Adrenal gland (tissue), 12 donors: ENCODE results near the gene GNB1L. TPM values are rescaled to one million over a fixed set of nuclear protein-coding genes. Genes with fewer than 3 reads are reported as not detected.

Source experiments
- DNase-seq, 7 donors: peaks; one replicate each; pipeline ENCODE4 v3.0.0-alpha.2; 2019 to 2020
- H3K27ac ChIP-seq, 5 donors: fragments of 200-600 bp; sonication (generic) in 4 of 5; 1 replicate in 3 of 5; 2 replicates in 2 of 5; pipeline versions ENCODE4 v1.5.1 to v1.8.0; 2016 to 2020; ENCODE audit warnings: mild to moderate bottlenecking in 1 of 5
- H3K27me3 ChIP-seq: fragments of 200-600 bp; 2 replicates; pipeline ENCODE4 v1.8.0; 2021
- H3K36me3 ChIP-seq, 2 donors: fragments of 200-600 bp; replicated peaks in 1 of 2; 1 replicate in 1 of 2; 2 replicates in 1 of 2; pipeline versions ENCODE4 v1.5.1 to v1.8.0; 2018 to 2022
- H3K4me1 ChIP-seq, 2 donors: fragments of 200-600 bp; replicated peaks in 1 of 2; 1 replicate in 1 of 2; 2 replicates in 1 of 2; pipeline versions ENCODE4 v1.5.1 to v1.8.0; 2018 to 2021
- H3K4me3 ChIP-seq, 4 donors: fragments of 200-600 bp; sonication (generic) in 3 of 4; one replicate each; pipeline ENCODE4 v1.5.1; 2016 to 2018
- H3K9me3 ChIP-seq, 3 donors: fragments of 200-600 bp; sonication (generic) in 1 of 3; replicated peaks in 1 of 3; 1 replicate in 2 of 3; 2 replicates in 1 of 3; pipeline versions ENCODE4 v1.5.1 to v1.8.0; 2016 to 2021
- CTCF ChIP-seq, 6 experiments: fragments of 450-650 bp in 4 of 6; fragments of 200-600 bp in 2 of 6; sonication (generic) in 1 of 6; IDR thresholded peaks; 1 replicate in 5 of 6; 2 replicates in 1 of 6; pipeline versions ENCODE4 v1.5.1 to v1.8.0; 2016 to 2021; ENCODE audit warnings: antibody characterized with exemption in 6 of 6, mild to moderate bottlenecking in 2 of 6, moderate library complexity in 1 of 6
- POLR2A ChIP-seq, 2 donors: fragments of 450-650 bp; IDR thresholded peaks; one replicate each; pipeline ENCODE4 v1.6.1; 2017; ENCODE audit warnings: antibody characterized with exemption in 2 of 2, mild to moderate bottlenecking in 2 of 2, moderate library complexity in 1 of 2
- WGBS, 4 donors: extraction: QIAGEN DNeasy Blood & Tissue Kit in 2 of 4; methylation state at CpG; one replicate each; pipeline versions ENCODE4 v1.1.5 to v1.1.7; 2013 to 2017; 5-methylcytosine and 5-hydroxymethylcytosine counted together
- intact Hi-C, 2 donors: fragments of 100-400 bp; cut with DNase I; formaldehyde crosslinking; loops; one replicate each; pipeline versions ENCODE4 v1.14.1 to v1.15.0; 2022 to 2023
- polyA plus RNA-seq, 3 donors: library from polyadenylated mRNA; stranded (reverse); fragments of 200-250 nt in 2 of 3; fragments of 350-450 nt in 1 of 3; fragmentation: Illumina TruSeq in 1 of 3; extraction: RNeasy Lipid Tissue Mini Kit (QIAGEN cat#74804) in 1 of 3; gene quantifications; one replicate each; pipeline ENCODE4 v1.2.3, GENCODE V29; 2013 to 2014
- total RNA-seq, 9 donors: library from RNA; depleted of rRNA in 4 of 9; stranded (reverse); fragments of >200 nt in 4 of 9; fragments of 120-200 nt in 1 of 9; fragmentation: NEBNext Ultra II Directional in 1 of 9; extraction: Animal tissue kit (Norgen Biotek cat#: 25700) in 1 of 9; gene quantifications; one replicate each; pipeline versions ENCODE4 v1.1.0 to v1.2.4, GENCODE V29; 2013 to 2023
- donor health status: healthy with polysubstance abuse.
- donor health status: Bipolar disorder and iron deficiency.
- donor health status: DM: yes; HTN: yes; CAD: no.
- donor health status: DM: no; HTN: no; CAD: no.
- donor health status: DM: no; HTN: no; CAD: no.
- donor health status: DM: yes; HTN: yes; CAD: no.

GNB1L gene
- total and polyA plus RNA-seq, 12 donors = 0.26 to 6.6 (median 4.2) TPM; not detected in 1

DNA sequence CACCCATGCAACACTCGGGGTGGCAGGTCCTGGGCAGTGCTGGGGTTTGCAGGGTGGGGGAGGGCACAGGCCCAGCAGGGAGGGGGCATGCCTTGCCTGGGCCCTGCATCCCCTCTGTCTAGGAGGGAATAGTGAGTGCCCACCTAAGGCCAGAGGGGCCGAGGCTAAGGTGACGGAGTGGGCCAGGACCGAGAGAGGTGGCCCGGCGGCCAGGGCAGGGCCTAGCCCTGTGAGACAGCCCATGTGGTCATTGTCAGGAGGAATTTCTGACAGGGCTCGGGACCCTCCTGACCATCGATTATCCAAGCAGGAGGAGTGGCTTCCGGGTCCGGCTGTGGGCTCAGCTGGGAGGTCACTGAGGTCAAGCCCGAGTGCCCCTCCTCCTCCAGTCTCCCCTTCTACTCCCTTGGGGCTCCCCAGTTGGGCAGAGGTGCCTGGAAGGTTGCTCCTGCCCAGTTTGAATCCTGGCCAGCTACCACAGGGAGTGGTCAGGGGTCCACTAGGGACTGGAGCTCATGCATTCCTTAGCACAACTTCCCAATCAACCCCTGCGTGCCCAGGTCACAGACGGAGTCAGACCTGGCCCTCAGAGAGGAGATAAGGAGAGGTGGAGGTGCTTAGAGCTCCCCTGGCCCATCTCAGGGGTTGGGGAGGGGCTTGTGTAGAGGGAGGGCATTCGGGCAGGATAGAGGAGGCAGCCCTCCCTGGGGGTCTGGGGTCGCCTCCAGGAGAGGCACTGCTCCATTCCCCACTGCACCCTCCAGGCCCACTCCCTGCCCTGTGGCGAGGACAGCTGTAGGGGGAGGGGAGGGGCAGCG, 116.6 kb downstream of the GNB1L start:
- Histone ChIP-seq H3K27me3 (no peaks in the 10 kb centered on the region), H3K4me3 (no peak overlapping the region), H3K9me3 (no peaks in the 10 kb centered on the region), H3K4me1 (no peaks in the 10 kb centered on the region), H3K36me3 (no peaks in the 10 kb centered on the region), H3K27ac (no peak overlapping the region)
- 75 to 82% (median 78%) methylated on average over 12 to 17 of the region's 17 CpGs for WGBS, 4 donors
- no peak for DNase-seq
- TF ChIP-seq POLR2A (IDR thresholded peaks at IDR 0.05) (no peak), CTCF (IDR thresholded peaks at IDR 0.05) (no peak)
- intact Hi-C loops = no loop called here

DNA sequence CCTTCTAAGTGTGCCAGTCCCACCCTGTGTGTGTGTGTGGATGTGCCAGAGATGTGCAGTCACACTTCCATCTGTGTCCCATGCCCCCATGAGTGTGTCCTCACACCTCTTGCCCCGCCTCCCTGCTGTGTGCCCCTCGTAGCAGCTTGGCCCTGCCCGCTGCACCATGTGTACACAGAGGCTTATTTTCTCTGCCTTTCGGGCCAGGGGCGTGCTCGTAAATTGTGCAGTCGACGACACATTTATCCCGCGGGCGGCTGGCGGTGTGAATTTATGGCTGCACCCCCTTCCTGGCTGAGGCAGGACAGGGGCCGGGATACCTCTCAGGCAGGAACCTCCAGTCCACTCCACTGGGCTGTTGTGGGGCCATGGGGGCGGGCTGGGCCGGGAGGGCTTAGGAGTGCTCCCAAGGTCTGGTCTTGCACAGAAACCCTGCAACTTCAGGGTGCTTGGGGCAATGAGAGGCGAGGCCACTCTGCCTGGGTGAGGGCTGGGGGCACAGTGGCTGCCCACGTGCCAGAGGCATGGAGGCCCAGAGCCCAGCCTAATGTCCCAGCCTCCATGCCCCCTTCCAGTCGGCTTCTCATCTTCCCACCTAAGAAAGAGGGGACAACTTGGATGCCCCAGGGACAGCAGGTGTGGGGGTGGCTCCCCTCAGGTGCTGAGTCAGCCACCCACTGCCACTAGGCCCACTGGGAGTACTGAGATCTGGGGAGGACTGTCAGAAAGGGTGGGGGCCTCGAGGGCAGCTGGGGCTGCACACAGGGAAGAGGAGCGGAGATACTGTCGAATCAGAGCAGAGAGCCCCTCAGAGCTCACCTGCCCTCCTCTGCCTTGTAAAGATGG, 118.8 kb downstream of the GNB1L start:
- H3K4me1 ChIP-seq = peaks cover 2 to 3% of the 10 kb centered on the region in 2 donors
- no peak for DNase-seq
- no peak overlapping the region for H3K27ac ChIP-seq
- H3K4me3 ChIP-seq = no peak overlapping the region
- intact Hi-C loops = no loop called here
- no peaks in the 10 kb centered on the region for H3K36me3 ChIP-seq
- TF ChIP-seq POLR2A (IDR thresholded peaks at IDR 0.05) (no peak), CTCF (IDR thresholded peaks at IDR 0.05) (no peak)
- H3K27me3 ChIP-seq = no peaks in the 10 kb centered on the region
- H3K9me3 ChIP-seq = no peaks in the 10 kb centered on the region
- 73 to 82% (median 77%) methylated on average over 17 to 21 of the region's 21 CpGs for WGBS, 4 donors

GRCh38 chr22:19734837-19735382, 119.8 kb downstream of the GNB1L start:
- H3K27me3 ChIP-seq = no peaks in the 10 kb centered on the region
- DNase-seq = no peak
- H3K4me1 ChIP-seq = peaks cover 3 to 5% of the 10 kb centered on the region in 2 donors
- TF ChIP-seq POLR2A (IDR thresholded peaks at IDR 0.05) (no peak), CTCF (IDR thresholded peaks at IDR 0.05) (no peak)
- 67 to 87% (median 83%) methylated on average over 1 to 5 of the region's 5 CpGs for WGBS, 4 donors
- no peaks in the 10 kb centered on the region for H3K36me3 ChIP-seq
- H3K27ac ChIP-seq = no peak overlapping the region
- intact Hi-C loops = loop anchor here in 1 of 2 donors (5.0 kb wide), 1 partner anchor 177 kb away; no protein-coding TSS in a partner anchor
- no peak overlapping the region for H3K4me3 ChIP-seq
- no peaks in the 10 kb centered on the region for H3K9me3 ChIP-seq

GRCh38 chr22:19734163-19734562, 120.5 kb downstream of the GNB1L start:
- Histone ChIP-seq H3K27ac (no peak overlapping the region), H3K9me3 (no peaks in the 10 kb centered on the region), H3K36me3 (no peaks in the 10 kb centered on the region), H3K4me1 (peaks cover 3 to 5% of the 10 kb centered on the region in 2 donors), H3K27me3 (no peaks in the 10 kb centered on the region), H3K4me3 (no peak overlapping the region)
- TF ChIP-seq CTCF (IDR thresholded peaks at IDR 0.05) = no peak
- no peak for TF ChIP-seq POLR2A (IDR thresholded peaks at IDR 0.05)
- intact Hi-C loops = loop anchor here in 1 of 2 donors (5.0 kb wide), 1 partner anchor 178 kb away; no protein-coding TSS in a partner anchor
- WGBS, 4 donors = 87 to 94% (median 92%) methylated on average over 7 of the region's 7 CpGs
- DNase-seq = no peak
